Measurements from ENCODE around the gene PROX1.

- no peak for TF ChIP-seq CTCF (IDR thresholded peaks at IDR 0.05)
- TF ChIP-seq POLR2A (IDR thresholded peaks at IDR 0.05) = no peak
Observed at GRCh38 chr1:214022810-214023425, 35.1 kb downstream of the PROX1 start.

Measured in body of pancreas (tissue), 4 donors.